Fibroblast of skin of left biceps (primary cell): ENCODE results near the gene APOC3.
"Not testable (repeated sequence)": the region's sequence is repeated elsewhere in the genome, so short reads cannot be mapped to it uniquely, and the experiment has no call there.

Experiments
- DNase-seq, 2 experiments: peaks; one replicate each; pipeline ENCODE4 v3.0.0-alpha.2; 2013; ENCODE audit warnings: low read depth in 2 of 2

The APOC3 gene

GRCh38 chr11:116829525-116830183 is at the start of gene APOC3:
Gene APOC3, plus strand, starts transcription at chr11:116829907. Its CDS starts 676 bp downstream, at chr11:116830583.
- peak; percentile 17 to 24 for DNase-seq

- DNase-seq: no peak
These were observed 47.0 kb upstream of the APOC3 start for GRCh38 chr11:116782728-116783127.

- no peak for DNase-seq
These were observed 43.4 kb upstream of the APOC3 start for GRCh38 chr11:116786326-116786725.

GRCh38 chr11:116786966-116787365 is 42.7 kb upstream of the APOC3 start:
- no peak for DNase-seq

- DNase-seq: no peak
These were observed 42.3 kb upstream of the APOC3 start for GRCh38 chr11:116787436-116787785.

- DNase-seq: peak in 1 of 2 experiments; percentile 12
These were observed 41.8 kb upstream of the APOC3 start, which contains the start of gene ZPR1 for GRCh38 chr11:116787786-116788486. Gene ZPR1, minus strand, starts transcription at chr11:116788023. Its CDS starts 33 bp downstream, at chr11:116787990.

GRCh38 chr11:116788534-116788933 is 41.2 kb upstream of the APOC3 start:
- DNase-seq: no peak

- no peak for DNase-seq
These were observed 40.7 kb upstream of the APOC3 start for GRCh38 chr11:116788975-116789374.

- DNase-seq: no peak
These were observed 39.3 kb upstream of the APOC3 start for GRCh38 chr11:116790167-116791001.

GRCh38 chr11:116791002-116791812 is 38.5 kb upstream of the APOC3 start:
- DNase-seq: no peak

- DNase-seq: no peak
These were observed 37.9 kb upstream of the APOC3 start, which contains the start of gene APOA5 for GRCh38 chr11:116791813-116792143. Gene APOA5, minus strand, starts transcription at chr11:116791879. Its CDS starts 19 bp downstream, at chr11:116791860.

- no peak for DNase-seq
These were observed 37.4 kb upstream of the APOC3 start for GRCh38 chr11:116792144-116792868.

- peak in 1 of 2 experiments; percentile 19 for DNase-seq
These were observed 36.6 kb upstream of the APOC3 start for GRCh38 chr11:116792869-116793771.

GRCh38 chr11:116793772-116794097 is 36.0 kb upstream of the APOC3 start:
- no peak for DNase-seq

- DNase-seq: no peak
These were observed 34.9 kb upstream of the APOC3 start for GRCh38 chr11:116794851-116795250.

- DNase-seq: no peak
These were observed 33.2 kb upstream of the APOC3 start for GRCh38 chr11:116796548-116796947.

GRCh38 chr11:116797816-116798215 is 31.9 kb upstream of the APOC3 start:
- no peak for DNase-seq

- DNase-seq: no peak
These were observed 31.3 kb upstream of the APOC3 start for GRCh38 chr11:116798368-116798767.

- DNase-seq: no peak
These were observed 29.1 kb upstream of the APOC3 start for GRCh38 chr11:116800610-116801009.

GRCh38 chr11:116801662-116802061 is 28.0 kb upstream of the APOC3 start:
- DNase-seq: not testable (repeated sequence)
